HuH-7.5 (cell line): ENCODE measurements around the gene TXLNG.

ENCODE experiments used
- DNase-seq: peaks from one replicate; pipeline ENCODE4 v3.0.0; 2011; ENCODE audit warnings: low spot score

The TXLNG gene

DNA sequence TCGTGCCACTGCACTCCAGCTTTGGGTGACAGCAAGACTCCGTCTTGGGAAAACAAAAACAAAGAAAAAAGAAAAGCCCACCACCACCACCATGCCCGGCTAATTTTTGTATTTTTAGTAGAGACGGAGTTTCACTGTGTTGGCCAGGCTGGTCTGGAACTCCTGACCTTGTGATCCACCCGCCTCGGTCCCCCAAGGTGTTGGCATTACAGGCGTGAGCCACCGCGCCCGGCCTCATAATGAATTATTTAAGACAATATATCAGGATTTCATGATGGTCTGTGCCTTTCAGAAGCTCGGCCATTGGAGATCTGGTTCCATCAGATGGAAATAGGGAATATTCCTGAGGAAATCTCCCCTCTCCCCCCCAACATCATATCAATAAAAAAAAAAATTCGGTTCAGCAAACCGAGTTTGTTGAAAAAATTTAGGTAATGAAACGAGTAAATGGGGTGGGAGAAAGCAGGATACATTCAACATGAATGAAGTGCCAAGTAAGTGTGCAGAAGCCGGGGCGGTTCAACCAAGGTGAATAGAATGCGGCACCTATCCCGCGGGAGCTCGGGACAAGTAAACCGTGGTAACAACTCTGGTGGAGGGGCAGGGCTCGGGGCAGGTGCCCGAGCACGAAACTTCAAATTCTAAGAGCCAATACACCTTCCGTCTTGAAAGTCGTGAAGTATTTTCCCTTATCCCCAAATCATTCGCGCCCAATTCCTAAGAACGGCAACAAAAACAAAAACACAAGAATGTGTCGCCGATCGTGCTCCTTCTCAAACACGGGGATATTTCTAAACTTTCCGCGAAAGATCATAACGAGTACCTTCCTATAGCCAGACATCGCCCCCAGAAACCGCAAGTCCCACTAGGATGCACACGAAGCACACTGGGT is 773 bp upstream of the TXLNG start:
- no peak for DNase-seq

GRCh38 chrX:16786791-16787735 is 797 bp downstream of the TXLNG start:
- no peak for DNase-seq

- no peak for DNase-seq
Measured at GRCh38 chrX:16788477-16788876, 2.2 kb downstream of the TXLNG start.

GRCh38 chrX:16796298-16796697 is 10.0 kb downstream of the TXLNG start:
- no peak for DNase-seq

GRCh38 chrX:16797358-16797757 is 11.1 kb downstream of the TXLNG start:
- DNase-seq = no peak

- no peak for DNase-seq
Measured at GRCh38 chrX:16797841-16798240, 11.6 kb downstream of the TXLNG start.

- no peak for DNase-seq
Measured at GRCh38 chrX:16804923-16805464, 18.7 kb downstream of the TXLNG start.

GRCh38 chrX:16807548-16807947 is 21.3 kb downstream of the TXLNG start:
- no peak for DNase-seq

DNA sequence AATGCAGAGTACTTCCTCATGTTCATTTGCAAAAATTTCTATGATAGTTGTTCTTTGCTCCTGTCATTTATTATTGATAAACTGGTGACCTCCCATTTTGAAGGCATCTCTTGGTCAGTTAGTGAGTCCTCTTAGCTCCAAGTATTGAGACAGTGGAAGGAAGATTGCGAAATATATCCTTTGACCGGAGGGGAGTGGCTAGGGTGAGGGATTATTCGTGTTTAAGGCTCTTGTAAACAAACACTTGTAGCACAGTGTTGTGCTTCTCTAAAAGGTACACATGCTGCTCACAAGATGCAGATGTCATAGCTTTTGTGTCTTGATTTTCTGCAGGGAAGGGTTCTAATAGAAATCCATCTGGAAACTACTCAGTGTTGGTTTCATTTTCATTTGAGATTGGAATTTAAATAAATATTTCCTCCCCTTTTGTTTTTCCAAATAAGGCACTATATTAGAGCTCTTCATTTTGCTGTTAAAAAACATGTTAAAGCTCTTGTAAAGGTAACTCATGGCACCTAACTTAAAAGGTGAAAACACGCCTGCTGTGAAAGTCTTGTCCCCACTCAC is 21.8 kb downstream of the TXLNG start:
- DNase-seq = peak; percentile 49

GRCh38 chrX:16814597-16814996 is 28.3 kb downstream of the TXLNG start:
- DNase-seq = no peak

- DNase-seq = no peak
Measured at GRCh38 chrX:16819634-16820033, 33.4 kb downstream of the TXLNG start.

GRCh38 chrX:16822723-16823122 is 36.5 kb downstream of the TXLNG start:
- no peak for DNase-seq

- DNase-seq = no peak
Measured at GRCh38 chrX:16825264-16826035, 39.2 kb downstream of the TXLNG start.

DNA sequence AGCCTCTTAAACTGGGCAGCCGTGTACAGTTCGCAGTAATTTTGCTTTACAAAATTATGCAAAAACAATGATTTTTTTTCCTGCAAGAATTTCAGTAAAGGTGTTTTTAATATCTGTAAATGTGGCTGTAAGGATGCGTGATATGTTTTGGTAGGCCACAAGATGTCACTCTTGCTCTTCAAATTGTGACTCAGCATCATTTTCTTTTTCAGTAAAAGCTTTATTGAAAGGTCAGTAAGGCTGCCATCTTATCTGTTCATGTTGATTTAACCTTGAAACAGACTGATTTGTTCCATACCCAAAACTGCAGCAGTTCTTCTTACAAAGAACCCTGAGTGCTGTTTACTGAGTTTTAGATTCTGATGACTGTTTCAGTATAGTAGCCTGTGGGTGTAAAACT is 39.9 kb downstream of the TXLNG start:
- peak; percentile 15 for DNase-seq

- DNase-seq = no peak
Measured at GRCh38 chrX:16827225-16827624, 41.0 kb downstream of the TXLNG start.

DNA sequence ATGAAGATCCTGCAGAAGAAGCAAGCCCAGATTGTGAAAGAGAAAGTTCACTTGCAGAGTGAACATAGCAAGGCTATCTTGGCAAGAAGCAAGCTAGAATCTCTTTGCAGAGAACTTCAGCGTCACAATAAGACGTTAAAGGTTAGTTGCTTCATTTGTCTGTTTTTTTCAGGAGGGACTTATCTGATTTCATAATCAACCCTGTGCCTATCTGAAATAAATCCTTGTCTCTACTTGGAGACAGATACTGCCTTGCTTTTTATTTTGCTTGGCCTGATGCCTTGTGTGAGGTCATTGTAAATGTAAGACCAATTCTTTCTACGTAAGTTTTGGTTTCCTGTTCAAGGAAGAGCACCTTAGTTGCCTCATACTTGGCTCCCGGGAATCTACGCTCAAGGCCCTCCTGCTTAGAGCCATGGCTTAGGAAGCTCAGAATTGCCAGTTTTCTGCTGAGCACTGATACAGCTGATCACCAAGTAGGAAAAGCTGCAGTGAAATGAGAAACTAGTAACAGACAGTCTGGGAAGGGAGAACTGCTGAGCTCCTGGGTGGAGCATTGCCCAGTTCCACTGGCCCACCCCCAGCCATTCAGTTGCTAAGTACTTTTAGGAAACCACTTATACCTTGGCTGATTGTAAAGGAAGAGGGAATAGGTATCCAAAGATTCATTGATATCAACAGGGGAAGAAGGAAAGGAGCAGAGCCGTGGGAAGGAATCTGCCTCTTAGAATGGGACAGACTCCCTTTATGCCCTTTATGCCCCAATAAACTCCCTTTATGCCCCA is 42.0 kb downstream of the TXLNG start:
- DNase-seq = no peak

- DNase-seq = no peak
Measured at GRCh38 chrX:16832301-16832700, 46.0 kb downstream of the TXLNG start.

GRCh38 chrX:16834806-16835205 is 48.5 kb downstream of the TXLNG start:
- no peak for DNase-seq

GRCh38 chrX:16836371-16836770 is 50.1 kb downstream of the TXLNG start:
- peak; percentile 14 for DNase-seq

- no peak for DNase-seq
Measured at GRCh38 chrX:16838202-16839066, 52.2 kb downstream of the TXLNG start.
